Hippocampal formation (tissue), 2 donors: ENCODE measurements around the gene OR1D5.
"Not testable (repeated sequence)": the region's sequence is repeated elsewhere in the genome, so short reads cannot be mapped to it uniquely, and the experiment has no call there.

Experiments used
- DNase-seq, 2 donors: peaks; one replicate each; lab custom pipeline; 2025; lab: John Stamatoyannopoulos, UW

The OR1D5 gene

GRCh38 chr17:3032258-3033247 is 30.9 kb downstream of the OR1D5 start:
- no peak for DNase-seq

- not testable (repeated sequence) for DNase-seq
Observed at GRCh38 chr17:3030852-3031470, 32.4 kb downstream of the OR1D5 start.

GRCh38 chr17:3030096-3030495 is 33.3 kb downstream of the OR1D5 start:
- DNase-seq, result no peak

- DNase-seq, result no peak
Observed at GRCh38 chr17:3029213-3029913, 34.0 kb downstream of the OR1D5 start.

GRCh38 chr17:3027786-3028532 is 35.4 kb downstream of the OR1D5 start:
- no peak for DNase-seq

- DNase-seq, result no peak
Observed at GRCh38 chr17:3026856-3027751, 36.3 kb downstream of the OR1D5 start.

GRCh38 chr17:3026125-3026855 is 37.1 kb downstream of the OR1D5 start:
- DNase-seq, result no peak

GRCh38 chr17:3025421-3026124 is 37.8 kb downstream of the OR1D5 start:
- no peak for DNase-seq

GRCh38 chr17:3024346-3024745 is 39.1 kb downstream of the OR1D5 start:
- DNase-seq, result no peak

- DNase-seq, result no peak
Observed at GRCh38 chr17:3022197-3022596, 41.2 kb downstream of the OR1D5 start.

GRCh38 chr17:3020381-3020780 is 43.0 kb downstream of the OR1D5 start:
- no peak for DNase-seq

GRCh38 chr17:3019761-3020160 is 43.6 kb downstream of the OR1D5 start:
- DNase-seq, result no peak

- no peak for DNase-seq
Observed at GRCh38 chr17:3017936-3018335, 45.5 kb downstream of the OR1D5 start.

GRCh38 chr17:3015890-3016289 is 47.5 kb downstream of the OR1D5 start:
- DNase-seq, result no peak

GRCh38 chr17:3012926-3013581 is 50.4 kb downstream of the OR1D5 start:
- peak; percentile 42 to 55 for DNase-seq
